Mucosa of stomach (tissue), 1 donor: ENCODE data around the gene ELP4.

ENCODE experiments used
- H3K27me3 ChIP-seq: one replicate; pipeline ENCODE4 v1.7.0; 2013; ENCODE audit warnings: mild to moderate bottlenecking, low read length; ENCODE audit not compliant: control insufficient read depth, insufficient read depth
- H3K36me3 ChIP-seq: one replicate; pipeline ENCODE4 v1.7.0; 2013; ENCODE audit warnings: low read length; ENCODE audit not compliant: control insufficient read depth, insufficient read depth
- H3K4me1 ChIP-seq: one replicate; pipeline ENCODE4 v1.7.0; 2013; ENCODE audit warnings: mild to moderate bottlenecking, low read length; ENCODE audit not compliant: control insufficient read depth, insufficient read depth
- H3K4me3 ChIP-seq: one replicate; pipeline ENCODE4 v1.7.0; 2013; ENCODE audit warnings: low read length
- H3K9ac ChIP-seq: one replicate; pipeline ENCODE4 v1.7.0; 2013; ENCODE audit warnings: mild to moderate bottlenecking, low read length, moderate library complexity
- H3K9me3 ChIP-seq: one replicate; pipeline ENCODE4 v1.7.0; 2013; ENCODE audit warnings: mild to moderate bottlenecking, low read length, moderate library complexity; ENCODE audit not compliant: control insufficient read depth
- donor health status: Pancreatic carcinoma.

The ELP4 gene

DNA sequence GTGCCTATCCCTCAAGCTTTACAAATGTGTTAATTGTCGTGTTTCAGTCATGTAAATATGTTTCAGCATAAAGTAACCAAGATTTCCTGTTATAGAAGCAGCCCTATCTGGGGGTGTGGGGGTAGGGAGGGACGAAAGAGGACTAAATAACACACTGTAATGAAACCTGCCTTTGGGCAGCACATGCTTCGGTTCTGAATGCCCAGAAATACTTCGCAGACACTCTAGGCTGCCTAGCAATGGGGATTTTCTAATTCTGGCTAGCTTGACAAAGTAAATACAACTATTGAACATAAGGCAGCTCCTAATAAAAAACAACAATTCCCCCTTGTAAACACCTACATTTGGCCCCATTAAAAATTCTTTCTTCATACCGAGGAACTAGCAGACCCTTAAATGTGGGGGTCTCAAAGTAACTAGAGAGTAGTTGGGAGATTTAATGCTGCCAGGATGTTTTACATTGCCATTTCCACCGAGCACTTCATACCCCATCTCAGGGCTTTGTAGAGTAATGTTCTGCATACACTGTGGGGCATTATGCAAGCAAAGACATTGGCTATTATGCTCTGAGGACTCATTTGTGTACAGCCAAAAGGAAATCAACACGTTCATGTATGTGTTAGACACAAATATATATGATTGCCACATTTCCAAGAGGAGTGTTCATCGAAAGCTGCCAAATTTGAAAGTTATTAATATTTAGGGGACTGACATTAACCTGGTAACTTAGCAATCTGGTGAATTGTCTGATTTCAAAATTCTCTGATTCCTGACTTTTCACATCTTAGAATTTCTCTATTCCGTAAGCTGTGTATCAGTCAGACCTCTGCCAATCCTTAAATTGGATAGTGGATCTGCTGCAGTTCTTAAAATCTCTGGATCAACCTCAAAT is 259.4 kb downstream of the ELP4 start:
- Histone ChIP-seq H3K4me3 (no peak overlapping the region), H3K9ac (no peak overlapping the region), H3K36me3 (no peaks in the 10 kb centered on the region), H3K9me3 (no peaks in the 10 kb centered on the region), H3K4me1 (no peaks in the 10 kb centered on the region), H3K27me3 (no peaks in the 10 kb centered on the region)

DNA sequence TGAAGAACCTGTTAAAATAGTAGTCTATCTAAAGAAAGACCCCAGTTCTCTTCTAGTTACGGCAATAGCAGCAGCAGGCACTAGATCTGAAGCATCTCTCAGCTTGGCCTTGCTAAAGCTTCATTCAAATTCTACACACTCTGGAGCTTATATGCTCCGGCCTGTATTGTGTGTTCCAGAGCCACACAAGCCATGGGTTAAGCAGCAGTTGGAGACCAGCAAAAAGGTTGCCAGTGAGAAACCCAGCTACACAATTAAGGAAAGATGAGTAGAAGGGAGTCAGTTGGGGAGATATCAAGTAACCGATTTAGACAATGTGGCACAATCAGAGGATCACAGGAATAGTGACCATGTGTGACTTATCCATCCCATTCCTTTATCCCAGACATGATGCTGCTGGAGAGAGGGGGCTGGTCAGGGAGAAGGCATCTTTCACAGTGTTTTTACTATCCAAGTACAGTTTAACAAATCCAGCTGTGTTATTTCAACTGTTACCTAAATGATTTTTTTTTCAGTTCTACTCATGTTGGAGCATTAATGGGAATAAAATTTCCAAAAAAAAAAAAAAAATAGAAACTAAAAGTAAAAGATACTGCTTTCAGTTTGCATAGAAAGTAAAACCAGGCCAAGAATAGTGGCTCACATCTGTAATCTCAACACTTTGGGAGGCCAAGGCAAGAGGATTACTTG is 260.6 kb downstream of the ELP4 start:
- Histone ChIP-seq H3K9me3 (no peaks in the 10 kb centered on the region), H3K9ac (no peak overlapping the region), H3K4me1 (no peaks in the 10 kb centered on the region), H3K36me3 (no peaks in the 10 kb centered on the region), H3K27me3 (no peaks in the 10 kb centered on the region), H3K4me3 (no peak overlapping the region)

DNA sequence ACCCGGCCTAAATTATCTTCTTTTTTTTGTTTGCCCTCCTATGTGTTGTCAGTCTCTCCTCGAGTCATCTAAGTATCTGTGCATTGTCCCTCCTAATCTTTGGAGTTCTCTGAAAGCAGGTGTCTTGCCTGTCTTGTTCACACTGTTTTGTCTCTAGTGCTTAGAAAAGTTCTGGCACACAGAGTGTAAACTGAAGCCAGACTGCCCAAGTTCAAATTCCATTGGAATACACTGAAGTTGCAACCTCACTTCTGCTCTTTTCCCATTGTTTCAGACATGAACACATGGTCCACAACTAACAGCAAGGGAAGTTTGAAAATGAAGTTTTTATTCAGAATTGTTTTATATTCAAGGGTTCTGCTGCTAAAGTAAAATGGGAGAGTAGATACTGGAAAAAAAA is 262.8 kb downstream of the ELP4 start:
- H3K4me3 ChIP-seq: no peak overlapping the region
- no peaks in the 10 kb centered on the region for H3K27me3 ChIP-seq
- H3K9me3 ChIP-seq: no peaks in the 10 kb centered on the region
- no peak overlapping the region for H3K9ac ChIP-seq
- no peaks in the 10 kb centered on the region for H3K36me3 ChIP-seq
- H3K4me1 ChIP-seq: no peaks in the 10 kb centered on the region

DNA sequence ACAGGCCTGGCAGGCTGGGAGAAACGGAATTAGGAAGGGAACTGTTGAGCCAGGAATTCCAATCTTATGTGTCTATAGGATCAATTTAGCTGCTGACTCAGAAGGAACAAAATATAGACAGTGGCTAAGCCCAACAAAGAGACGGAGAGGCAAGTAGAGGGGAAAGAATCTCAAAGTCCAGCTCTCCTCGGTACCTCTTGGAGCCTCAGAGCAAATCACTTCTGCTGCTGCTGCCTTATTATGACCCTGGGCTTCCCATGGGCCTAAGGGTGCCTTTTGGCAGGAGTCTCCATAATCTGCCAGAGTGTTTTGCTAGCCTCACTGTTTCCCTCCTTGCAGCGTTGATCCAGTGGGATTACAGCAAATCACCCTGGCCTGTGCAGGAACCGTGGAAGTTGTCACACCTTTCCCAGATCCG is 269.8 kb downstream of the ELP4 start:
- H3K4me3 ChIP-seq: no peak overlapping the region
- no peaks in the 10 kb centered on the region for H3K27me3 ChIP-seq
- H3K9ac ChIP-seq: no peak overlapping the region
- no peaks in the 10 kb centered on the region for H3K4me1 ChIP-seq
- H3K36me3 ChIP-seq: no peaks in the 10 kb centered on the region
- H3K9me3 ChIP-seq: no peaks in the 10 kb centered on the region

DNA sequence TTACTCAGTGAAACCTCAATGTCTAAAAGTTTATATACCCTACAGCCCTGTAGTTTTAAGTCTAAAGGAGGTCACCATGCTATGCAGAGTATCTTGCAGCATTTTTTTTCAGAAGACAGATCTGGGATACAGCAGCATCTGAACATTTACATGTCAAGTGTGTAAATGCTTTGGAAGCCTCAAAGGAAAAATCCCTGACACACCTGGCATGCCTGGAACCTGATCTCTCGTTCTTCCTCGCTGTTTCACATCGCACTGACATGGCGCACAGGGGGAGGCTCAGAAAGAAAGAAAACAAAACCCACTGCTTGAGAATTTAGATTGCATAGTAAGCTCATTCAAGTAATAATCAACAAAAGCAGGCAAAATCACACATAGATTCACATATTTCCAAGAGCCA is 270.5 kb downstream of the ELP4 start:
- no peaks in the 10 kb centered on the region for H3K36me3 ChIP-seq
- H3K9ac ChIP-seq: no peak overlapping the region

DNA sequence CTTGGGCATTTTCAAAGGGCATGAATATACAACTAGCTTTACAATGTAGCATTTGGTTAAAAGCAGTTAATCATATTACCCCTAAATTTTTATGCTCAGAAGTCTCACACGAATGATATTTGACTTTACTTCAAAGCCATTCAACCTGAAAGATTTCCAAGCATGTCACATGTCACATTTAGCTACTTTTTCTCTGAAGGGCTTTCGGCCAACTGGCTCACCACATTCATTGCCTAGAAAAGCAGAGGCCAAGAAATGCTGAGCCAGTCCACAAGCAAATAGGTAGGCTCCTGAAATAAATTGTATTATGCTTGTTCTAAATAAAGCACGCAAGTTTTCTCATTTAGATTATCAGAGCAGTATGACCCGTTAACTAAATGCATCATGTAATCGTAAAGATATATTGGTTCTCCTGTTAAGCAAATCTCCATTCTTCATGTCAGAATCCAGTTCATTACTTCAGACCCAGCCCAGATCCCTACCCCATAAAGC is 271.0 kb downstream of the ELP4 start:
- H3K4me1 ChIP-seq: no peaks in the 10 kb centered on the region
- no peak overlapping the region for H3K9ac ChIP-seq
- no peaks in the 10 kb centered on the region for H3K9me3 ChIP-seq
- H3K27me3 ChIP-seq: no peaks in the 10 kb centered on the region
- no peak overlapping the region for H3K4me3 ChIP-seq
- H3K36me3 ChIP-seq: no peaks in the 10 kb centered on the region

More for the DNA sequence above, 270.5 kb downstream of the ELP4 start:
- Histone ChIP-seq H3K27me3 (no peaks in the 10 kb centered on the region), H3K4me1 (no peaks in the 10 kb centered on the region), H3K4me3 (no peak overlapping the region), H3K9me3 (no peaks in the 10 kb centered on the region)

DNA sequence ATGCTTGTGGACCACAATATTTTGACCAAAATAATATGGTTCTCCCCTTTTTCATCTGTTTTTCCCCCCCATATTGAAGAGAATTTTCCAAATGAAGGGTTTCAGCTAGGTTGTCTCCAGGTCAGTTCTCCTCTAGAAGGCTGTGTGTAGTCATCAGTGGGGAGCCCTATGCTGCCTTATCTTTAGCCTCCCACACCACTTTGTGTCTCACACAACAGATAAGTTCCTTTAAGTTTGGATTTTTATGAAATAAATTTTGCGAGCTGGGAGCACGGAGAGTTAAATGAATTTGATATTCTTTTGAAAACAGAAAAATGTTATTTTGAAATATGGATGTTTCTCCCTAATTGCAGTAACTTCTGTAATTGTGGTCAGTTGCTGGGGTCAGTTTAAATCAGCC is 272.7 kb downstream of the ELP4 start:
- H3K9me3 ChIP-seq: no peaks in the 10 kb centered on the region
- no peaks in the 10 kb centered on the region for H3K27me3 ChIP-seq
- no peak overlapping the region for H3K9ac ChIP-seq
- H3K36me3 ChIP-seq: no peaks in the 10 kb centered on the region
- no peaks in the 10 kb centered on the region for H3K4me1 ChIP-seq
- H3K4me3 ChIP-seq: no peak overlapping the region

DNA sequence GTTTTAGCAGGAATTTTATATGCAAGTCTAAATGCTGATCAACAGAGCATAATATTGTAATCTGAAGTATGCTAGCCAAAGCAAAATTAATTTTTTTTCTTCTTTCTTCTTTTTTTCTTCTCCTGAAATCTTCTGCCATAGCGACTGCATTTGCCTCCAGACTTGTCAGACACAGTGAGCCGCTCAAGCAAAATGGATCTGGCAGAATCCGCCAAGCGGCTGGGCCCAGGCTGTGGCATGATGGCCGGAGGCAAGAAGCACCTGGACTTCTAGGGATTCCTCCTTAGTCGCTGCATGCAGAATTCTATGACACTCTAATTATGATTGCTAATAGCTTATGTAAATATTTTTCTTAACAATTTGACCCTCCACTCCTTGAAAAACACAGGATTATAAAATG is 273.7 kb downstream of the ELP4 start:
- H3K9ac ChIP-seq: no peak overlapping the region
- no peaks in the 10 kb centered on the region for H3K4me1 ChIP-seq
- no peaks in the 10 kb centered on the region for H3K36me3 ChIP-seq
- H3K27me3 ChIP-seq: no peaks in the 10 kb centered on the region
- H3K9me3 ChIP-seq: no peaks in the 10 kb centered on the region
- no peak overlapping the region for H3K4me3 ChIP-seq

DNA sequence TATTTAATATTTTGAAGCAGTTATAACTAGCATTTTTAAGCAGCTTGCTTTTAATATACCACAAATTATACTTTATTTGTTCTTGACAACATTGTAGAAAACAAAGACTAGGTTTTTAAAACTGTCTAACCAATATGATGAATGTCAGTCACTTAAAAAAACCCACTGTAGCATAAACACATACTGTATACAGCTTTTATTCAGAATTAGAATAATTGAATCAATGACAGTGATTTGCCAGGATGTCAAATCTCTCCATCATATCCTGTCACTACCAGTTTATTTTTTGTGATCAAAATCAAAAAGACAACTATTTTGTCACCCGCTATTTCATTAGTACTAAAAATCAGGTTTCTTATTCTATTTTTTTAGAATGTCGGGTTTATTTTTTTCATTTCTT is 275.0 kb downstream of the ELP4 start:
- Histone ChIP-seq H3K27me3 (no peaks in the 10 kb centered on the region), H3K4me3 (no peak overlapping the region), H3K9me3 (no peaks in the 10 kb centered on the region), H3K9ac (no peak overlapping the region), H3K4me1 (no peaks in the 10 kb centered on the region), H3K36me3 (no peaks in the 10 kb centered on the region)

DNA sequence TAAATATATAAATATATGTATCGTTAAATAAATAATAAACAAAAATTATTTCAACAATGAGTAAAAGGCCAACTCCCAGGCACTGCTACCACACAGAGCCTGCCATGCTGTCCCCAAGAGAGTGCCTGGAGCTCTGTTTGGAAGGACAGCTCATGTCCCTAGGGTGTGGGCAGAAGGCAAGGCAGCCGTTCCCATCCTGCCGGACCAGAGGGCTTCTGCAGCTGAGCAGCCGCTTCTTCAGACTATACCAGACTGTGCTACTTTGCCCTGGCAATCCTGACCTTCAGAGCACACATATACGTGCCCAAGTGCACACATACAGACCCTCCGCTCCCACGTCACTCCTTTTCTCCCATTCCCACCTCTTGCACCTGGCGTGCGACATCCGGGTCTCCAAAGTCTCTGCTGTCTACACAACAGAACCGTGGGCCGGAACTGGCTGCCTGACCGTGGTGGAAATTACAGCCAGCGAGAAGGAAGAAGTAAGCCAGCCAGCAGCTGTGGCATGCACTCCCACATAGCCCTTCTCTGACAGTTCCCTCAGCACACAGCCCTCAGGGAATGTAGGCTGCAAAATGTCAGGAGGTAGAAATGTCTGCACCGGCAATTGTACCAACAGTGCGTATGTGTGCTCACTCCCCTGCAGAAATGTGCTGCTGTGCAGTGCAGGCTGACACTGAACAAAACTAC is 277.6 kb downstream of the ELP4 start:
- Histone ChIP-seq H3K9me3 (no peaks in the 10 kb centered on the region), H3K27me3 (no peaks in the 10 kb centered on the region), H3K4me3 (no peak overlapping the region), H3K4me1 (no peaks in the 10 kb centered on the region), H3K9ac (no peak overlapping the region), H3K36me3 (no peaks in the 10 kb centered on the region)

DNA sequence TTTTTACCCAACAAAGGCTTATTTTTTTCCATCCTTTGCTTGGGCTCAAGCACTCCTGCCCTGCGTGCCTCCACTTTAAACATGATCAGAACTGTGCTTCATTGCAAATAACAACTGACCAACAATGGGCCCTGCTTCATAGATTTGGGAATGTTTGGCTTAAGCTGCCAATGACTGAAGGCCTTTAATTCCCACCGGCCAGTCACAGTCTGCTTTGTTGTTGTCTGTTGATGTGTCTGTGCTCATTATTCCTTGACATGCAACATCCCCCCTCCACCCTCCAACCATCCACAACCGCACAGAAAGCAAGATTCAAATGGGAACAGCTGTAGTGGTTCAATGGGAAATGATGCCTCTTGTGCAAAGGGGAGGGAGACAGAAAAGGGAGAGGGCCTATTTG is 278.5 kb downstream of the ELP4 start:
- Histone ChIP-seq H3K9ac (no peak overlapping the region), H3K4me1 (no peaks in the 10 kb centered on the region), H3K9me3 (no peaks in the 10 kb centered on the region), H3K27me3 (no peaks in the 10 kb centered on the region), H3K36me3 (no peaks in the 10 kb centered on the region), H3K4me3 (no peak overlapping the region)

DNA sequence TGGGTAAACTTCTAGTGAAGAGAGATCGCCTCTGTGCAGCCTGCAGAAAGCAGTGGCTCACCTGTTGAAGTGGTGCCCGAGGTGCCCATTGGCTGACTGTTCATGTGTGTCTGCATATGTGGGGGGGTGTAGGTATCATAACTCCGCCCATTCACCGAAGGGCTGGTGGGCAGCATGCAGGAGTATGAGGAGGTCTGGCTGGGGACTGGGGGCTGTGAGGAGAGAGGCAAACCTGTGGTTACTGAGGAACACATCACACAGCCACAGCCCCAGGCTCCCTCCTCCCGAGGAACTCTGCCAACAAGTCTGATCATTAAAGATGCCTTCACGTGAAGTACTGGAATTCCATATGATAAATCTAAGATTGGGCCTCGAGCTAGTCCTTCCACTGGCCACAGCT is 281.1 kb downstream of the ELP4 start:
- Histone ChIP-seq H3K4me3 (no peak overlapping the region), H3K27me3 (peaks cover 7% of the 10 kb centered on the region), H3K4me1 (no peaks in the 10 kb centered on the region), H3K9ac (no peak overlapping the region), H3K9me3 (no peaks in the 10 kb centered on the region), H3K36me3 (no peaks in the 10 kb centered on the region)
